Peyer's patch (tissue), 4 donors: ENCODE data around the gene SFRP5. TPM values are rescaled to one million over a fixed set of nuclear protein-coding genes. Genes with fewer than 3 reads are reported as not detected.

Source experiments
- DNase-seq, 3 donors: peaks; one replicate each; pipeline ENCODE4 v3.0.0-alpha.2; 2017 to 2019
- H3K27ac ChIP-seq, 4 donors: fragments of 200-600 bp; sonication (generic); one replicate each; pipeline ENCODE4 v1.5.1; 2016 to 2019
- H3K27me3 ChIP-seq, 2 donors: fragments of 200-600 bp; sonication (generic); one replicate each; pipeline ENCODE4 v1.5.1; 2019
- H3K36me3 ChIP-seq, 3 donors: fragments of 200-600 bp; sonication (generic); one replicate each; pipeline ENCODE4 v1.5.1; 2016 to 2019
- H3K4me1 ChIP-seq, 4 donors: fragments of 200-600 bp; sonication (generic); one replicate each; pipeline ENCODE4 v1.5.1; 2016 to 2019
- H3K4me3 ChIP-seq, 4 donors: fragments of 200-600 bp; sonication (generic); 1 replicate in 3 of 4; 2 replicates in 1 of 4; pipeline ENCODE4 v1.5.1; 2016 to 2019; ENCODE audit warnings: mild to moderate bottlenecking in 1 of 4
- H3K9me3 ChIP-seq, 4 donors: fragments of 200-600 bp; sonication (generic); one replicate each; pipeline ENCODE4 v1.5.1; 2016 to 2019; ENCODE audit warnings: mild to moderate bottlenecking in 1 of 4
- CTCF ChIP-seq, 6 experiments: fragments of 450-650 bp in 4 of 6; fragments of 200-600 bp in 2 of 6; sonication (generic) in 1 of 6; IDR thresholded peaks; one replicate each; pipeline ENCODE4 v1.5.1; 2017 to 2019; ENCODE audit warnings: antibody characterized with exemption in 6 of 6, mild to moderate bottlenecking in 3 of 6, moderate library complexity in 1 of 6
- POLR2A ChIP-seq, 2 donors: fragments of 450-650 bp; IDR thresholded peaks; one replicate each; pipeline ENCODE4 v1.5.1; 2017; ENCODE audit warnings: antibody characterized with exemption in 2 of 2, mild to moderate bottlenecking in 2 of 2, moderate library complexity in 2 of 2
- total RNA-seq, 4 donors: library from RNA; depleted of rRNA; stranded (reverse); fragments of >200 nt; gene quantifications; one replicate each; pipeline ENCODE4 v1.1.0, GENCODE V29; 2016

The SFRP5 gene
- total RNA-seq, 4 donors from 2014 or later: 18.0 to 67.3 (median 48.9) TPM; not detected in 1

DNA sequence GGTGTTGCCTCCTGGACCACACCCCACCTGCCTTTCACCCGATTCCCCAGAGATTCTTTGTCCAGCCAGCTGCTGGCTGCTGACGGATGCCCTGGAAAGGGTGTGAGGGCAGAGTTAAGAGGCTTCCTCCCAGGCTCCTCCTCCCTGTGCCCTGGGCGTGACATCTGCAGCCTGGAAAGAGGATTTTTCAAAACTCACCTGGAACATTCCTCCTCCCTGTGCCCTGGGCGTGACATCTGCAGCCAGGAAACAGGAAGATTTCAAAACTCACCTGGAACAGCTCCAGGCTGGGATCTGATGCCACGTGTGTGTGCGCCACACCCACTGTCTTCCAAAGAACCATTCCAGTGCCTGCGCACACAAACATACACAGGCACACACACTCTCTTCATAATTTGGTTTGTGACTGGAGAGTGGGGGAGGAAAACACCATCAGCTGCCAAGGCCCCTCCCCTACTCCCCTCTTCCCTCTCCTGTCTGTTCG is 53.1 kb downstream of the SFRP5 start:
- H3K27me3 ChIP-seq: no peaks in the 10 kb centered on the region
- H3K27ac ChIP-seq: peak overlapping the region in 3 of 4 donors; percentile 54 to 89 (median 59)
- no peaks in the 10 kb centered on the region for H3K9me3 ChIP-seq
- H3K36me3 ChIP-seq: no peaks in the 10 kb centered on the region
- peak in 1 of 2 donors; percentile 69 for TF ChIP-seq POLR2A (IDR thresholded peaks at IDR 0.05)
- TF ChIP-seq CTCF (IDR thresholded peaks at IDR 0.05): no peak
- H3K4me3 ChIP-seq: no peak overlapping the region
- peak in 2 of 3 donors; percentile 88 to 93 for DNase-seq
- peaks cover 0 to 37% (median 7%) of the 10 kb centered on the region in 4 donors for H3K4me1 ChIP-seq

DNA sequence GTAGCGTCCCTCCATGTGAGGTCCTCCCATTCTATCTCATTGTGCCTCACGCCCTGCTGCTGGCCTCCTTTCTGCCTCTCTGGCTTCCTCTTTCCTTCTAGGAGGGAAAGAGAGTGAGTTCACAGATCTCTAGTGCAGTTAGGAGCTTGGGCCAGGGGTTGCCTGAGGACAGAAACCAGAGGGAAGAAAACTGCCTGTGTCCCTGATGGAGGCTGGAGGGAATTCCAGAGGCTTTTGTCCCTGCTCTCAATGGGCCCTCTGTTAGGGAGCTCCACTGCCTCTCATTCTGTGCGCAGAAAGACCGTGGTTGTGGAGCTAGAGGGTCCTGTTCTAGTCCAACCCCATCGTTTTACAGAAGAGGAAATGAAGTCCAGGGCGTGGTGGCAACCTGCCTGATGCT is 53.6 kb downstream of the SFRP5 start:
- no peaks in the 10 kb centered on the region for H3K36me3 ChIP-seq
- no peaks in the 10 kb centered on the region for H3K27me3 ChIP-seq
- no peak for DNase-seq
- peaks cover 0 to 40% (median 8%) of the 10 kb centered on the region in 4 donors for H3K4me1 ChIP-seq
- no peak for TF ChIP-seq CTCF (IDR thresholded peaks at IDR 0.05)
- TF ChIP-seq POLR2A (IDR thresholded peaks at IDR 0.05): no peak
- H3K9me3 ChIP-seq: no peaks in the 10 kb centered on the region
- H3K27ac ChIP-seq: peak overlapping the region in 3 of 4 donors; percentile 54 to 89 (median 59)
- no peak overlapping the region for H3K4me3 ChIP-seq

- no peak for TF ChIP-seq CTCF (IDR thresholded peaks at IDR 0.05)
- Histone ChIP-seq H3K9me3 (no peaks in the 10 kb centered on the region), H3K36me3 (no peaks in the 10 kb centered on the region), H3K27me3 (no peaks in the 10 kb centered on the region), H3K4me1 (peaks cover 0 to 41% (median 10%) of the 10 kb centered on the region in 4 donors), H3K27ac (peak overlapping the region in 3 of 4 donors; percentile 54 to 89 (median 59)), H3K4me3 (no peak overlapping the region)
- peak in 1 of 3 donors; percentile 24 for DNase-seq
These were observed 54.2 kb downstream of the SFRP5 start for GRCh38 chr10:97717627-97718026.

Other genes starting within 250 kb of the SFRP5 start
- not detected for gene ANKRD2, start 199.2 kb downstream of the SFRP5 start, total RNA-seq
- gene HOGA1, start 187.6 kb downstream of the SFRP5 start, total RNA-seq: under 1 TPM in 1 of 4 donors, not detected in 3; 0.40 TPM
- not detected for gene C10orf62, start 182.3 kb downstream of the SFRP5 start, total RNA-seq
- gene MORN4, start 138.5 kb downstream of the SFRP5 start, total RNA-seq: 1 to 10 TPM in 1 of 4 donors, under 1 TPM in 2, not detected in 1; 0.35 to 1.4 (median 0.54) TPM
- 10 to 100 TPM; 11.6 to 23.5 (median 19.4) TPM for gene PI4K2A, start 131.3 kb downstream of the SFRP5 start, total RNA-seq
- gene AVPI1, start 84.8 kb downstream of the SFRP5 start, total RNA-seq: 10 to 100 TPM; 15.7 to 66.5 (median 47.4) TPM
- 10 to 100 TPM in 1 of 4 donors, 1 to 10 TPM in 3; 3.5 to 10.3 (median 7.1) TPM for gene MARVELD1, start 58.3 kb downstream of the SFRP5 start, total RNA-seq
- 100 to 1,000 TPM in 1 of 4 donors, 10 to 100 TPM in 3; 61.1 to 121 (median 89.3) TPM for gene ZFYVE27, start 34.9 kb downstream of the SFRP5 start, total RNA-seq
- gene GOLGA7B, start 77.8 kb upstream of the SFRP5 start, total RNA-seq: under 1 TPM; 0.27 to 0.88 (median 0.79) TPM